NCI-H2107 (cell line): ENCODE measurements around the gene PAQR9.
"Not testable (repeated sequence)": the region's sequence is repeated elsewhere in the genome, so short reads cannot be mapped to it uniquely, and the experiment has no call there.

Experiments used
- DNase-seq: peaks from one replicate; lab custom pipeline; 2025; lab: John Stamatoyannopoulos, UW

PAQR9 gene, protein sequence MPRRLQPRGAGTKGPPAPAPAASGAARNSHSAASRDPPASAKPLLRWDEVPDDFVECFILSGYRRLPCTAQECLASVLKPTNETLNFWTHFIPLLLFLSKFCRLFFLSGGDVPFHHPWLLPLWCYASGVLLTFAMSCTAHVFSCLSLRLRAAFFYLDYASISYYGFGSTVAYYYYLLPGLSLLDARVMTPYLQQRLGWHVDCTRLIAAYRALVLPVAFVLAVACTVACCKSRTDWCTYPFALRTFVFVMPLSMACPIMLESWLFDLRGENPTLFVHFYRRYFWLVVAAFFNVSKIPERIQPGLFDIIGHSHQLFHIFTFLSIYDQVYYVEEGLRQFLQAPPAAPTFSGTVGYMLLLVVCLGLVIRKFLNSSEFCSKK

DNA sequence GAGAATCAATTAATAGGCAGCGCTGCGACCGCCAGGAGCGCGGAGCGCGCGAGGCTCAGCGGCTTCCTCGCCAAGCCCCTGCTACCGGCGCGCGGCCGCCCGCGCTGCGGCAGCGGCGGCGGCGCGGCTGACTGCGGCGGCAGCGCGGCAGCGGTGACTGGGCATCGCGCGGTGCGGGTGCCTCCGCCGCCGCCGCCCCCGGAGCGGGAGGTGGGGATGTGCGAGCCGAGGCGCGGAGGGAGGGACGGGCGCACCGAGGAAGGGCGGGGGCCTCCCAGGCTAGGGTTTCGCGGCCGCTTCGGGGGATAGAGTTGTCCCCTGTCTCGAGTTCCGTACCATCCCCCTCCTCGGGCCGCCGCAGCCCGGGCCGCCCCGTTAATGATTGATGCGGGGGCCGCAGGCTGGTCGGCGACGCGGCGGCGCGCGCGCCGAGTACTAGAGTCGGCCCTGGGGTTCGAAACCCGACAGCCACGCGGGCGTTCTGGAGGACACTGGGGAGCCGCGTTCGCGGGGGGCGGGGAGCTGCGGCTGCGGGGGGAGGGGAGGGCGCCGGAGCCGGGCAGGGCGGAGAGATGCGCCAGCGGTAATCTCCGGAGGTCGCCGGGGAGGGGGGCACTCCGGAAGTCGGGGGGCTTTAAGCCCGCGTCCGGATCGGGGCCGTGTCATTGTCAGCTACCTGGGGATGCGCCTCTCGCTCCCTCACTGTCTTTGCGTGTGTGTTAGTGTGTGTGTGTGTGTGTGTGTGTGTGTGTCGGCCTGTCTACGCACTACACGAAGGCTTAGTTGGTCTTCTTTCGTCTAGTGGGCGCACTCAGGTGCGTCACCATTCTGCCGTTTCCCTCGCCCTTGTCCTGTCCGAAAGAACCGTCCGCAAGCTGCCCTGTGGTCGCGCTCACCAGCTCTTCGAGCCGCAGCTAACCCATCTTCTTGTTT, at the start of gene PAQR9:
PAQR9 (minus strand) TSS at position 159 of the 933 bp plus-strand sequence. CDS start 338 bp downstream, outside the sequence.
- DNase-seq: no peak

DNA sequence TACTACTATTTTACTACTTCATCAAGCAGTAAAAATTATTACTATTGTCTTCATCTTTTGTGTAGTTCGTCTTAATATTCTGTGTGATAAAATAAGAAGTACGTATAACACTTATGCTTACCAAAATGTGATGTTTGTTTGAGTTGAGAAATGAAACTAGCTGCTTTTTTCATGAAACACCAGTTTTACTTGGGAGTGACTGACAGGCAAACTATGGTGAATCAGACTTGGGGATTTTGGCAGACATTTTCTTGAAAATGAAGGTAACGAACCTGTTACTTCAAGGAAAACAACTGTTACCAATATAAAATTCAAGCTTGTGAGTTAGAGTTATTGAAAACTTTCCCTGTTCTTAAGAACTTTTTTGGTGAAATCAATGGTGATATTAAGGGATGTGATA, 48.2 kb upstream of the PAQR9 start:
- no peak for DNase-seq

DNA sequence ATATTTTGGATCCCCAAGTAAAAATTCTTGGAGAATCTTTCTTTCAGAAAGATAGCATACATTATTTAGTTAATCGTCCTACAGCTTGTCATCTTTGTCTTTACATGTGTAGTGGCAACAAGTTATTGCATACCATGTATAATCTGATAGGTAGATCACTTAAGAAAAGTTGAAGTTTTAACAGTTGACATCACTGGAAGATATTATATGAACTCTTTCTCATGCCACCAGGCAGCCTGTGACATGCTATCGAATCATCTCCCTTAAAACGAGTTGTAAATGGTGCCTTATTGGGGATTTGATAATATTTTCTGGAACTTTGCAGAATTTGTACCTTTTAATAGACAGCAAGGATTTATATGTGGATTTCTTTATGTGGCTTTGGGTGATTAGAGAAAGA, 46.5 kb upstream of the PAQR9 start:
- DNase-seq: no peak

DNA sequence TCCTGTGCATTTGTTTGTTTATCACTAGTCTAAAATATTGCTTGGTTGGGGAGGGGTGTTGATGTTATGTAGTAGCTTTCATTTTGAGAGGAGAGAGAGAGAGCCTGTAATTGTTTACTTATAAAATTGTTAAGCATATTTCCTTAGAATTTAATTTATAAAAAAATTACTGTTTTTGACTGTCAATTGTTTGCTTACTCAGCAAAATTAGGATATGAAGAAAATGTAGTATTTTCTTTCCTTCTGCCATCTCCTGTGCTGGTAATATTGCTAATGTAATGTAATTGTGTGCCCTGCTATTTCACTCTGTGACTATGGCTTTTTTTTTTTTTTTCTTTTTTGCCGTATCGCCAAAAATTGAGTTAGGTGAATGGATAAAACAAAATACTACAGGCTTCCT, 41.3 kb upstream of the PAQR9 start:
- no peak for DNase-seq

DNA sequence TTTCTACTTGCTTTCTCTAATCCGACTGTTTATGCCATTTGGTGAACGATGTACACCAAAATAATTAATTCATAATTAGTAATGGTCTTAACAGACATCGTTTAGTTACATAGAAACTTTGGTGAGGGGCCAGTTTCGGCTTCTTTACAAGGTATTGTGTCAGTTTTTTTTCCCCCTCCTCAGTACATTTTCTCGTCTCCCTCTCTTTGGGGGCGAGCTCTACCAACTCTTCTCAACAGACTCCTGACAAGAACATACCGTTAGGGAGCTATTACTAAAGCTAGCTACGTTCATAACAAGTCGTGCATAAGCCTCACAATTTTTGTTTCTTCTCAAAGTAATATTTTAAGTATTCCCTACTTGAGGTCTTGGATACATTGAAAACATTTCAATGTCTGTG, 39.3 kb upstream of the PAQR9 start:
- DNase-seq: no peak

DNA sequence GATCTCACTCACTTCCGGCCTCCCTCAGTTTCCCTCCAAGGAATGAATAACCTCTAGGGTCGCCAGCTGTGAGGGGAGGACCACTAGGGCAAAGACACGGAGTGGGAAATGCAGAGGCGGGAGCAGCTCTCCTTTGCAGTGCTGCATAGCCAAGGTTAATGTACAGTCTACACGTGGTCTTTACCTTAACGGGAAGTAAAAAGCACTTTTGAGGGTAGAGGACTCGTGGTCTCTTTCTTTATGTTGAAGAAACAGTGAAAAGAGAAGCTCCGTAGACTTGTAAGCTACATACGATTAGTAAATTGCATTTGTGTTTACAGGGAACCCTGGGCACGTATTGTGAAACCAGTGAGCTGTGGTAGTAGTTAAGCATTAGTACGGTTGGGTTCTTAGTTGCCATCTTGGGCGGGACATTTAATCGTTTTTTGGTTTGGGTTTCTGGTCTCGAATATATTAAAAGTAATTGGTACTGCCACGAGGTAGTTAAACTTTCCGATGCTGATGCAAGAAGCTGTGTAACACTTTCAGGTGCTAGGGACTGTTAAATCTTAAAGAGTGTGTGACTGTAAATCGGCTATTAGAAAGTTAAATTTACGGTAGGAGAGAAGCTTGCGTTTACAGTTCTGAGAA, 38.7 kb upstream of the PAQR9 start:
- DNase-seq: no peak

DNA sequence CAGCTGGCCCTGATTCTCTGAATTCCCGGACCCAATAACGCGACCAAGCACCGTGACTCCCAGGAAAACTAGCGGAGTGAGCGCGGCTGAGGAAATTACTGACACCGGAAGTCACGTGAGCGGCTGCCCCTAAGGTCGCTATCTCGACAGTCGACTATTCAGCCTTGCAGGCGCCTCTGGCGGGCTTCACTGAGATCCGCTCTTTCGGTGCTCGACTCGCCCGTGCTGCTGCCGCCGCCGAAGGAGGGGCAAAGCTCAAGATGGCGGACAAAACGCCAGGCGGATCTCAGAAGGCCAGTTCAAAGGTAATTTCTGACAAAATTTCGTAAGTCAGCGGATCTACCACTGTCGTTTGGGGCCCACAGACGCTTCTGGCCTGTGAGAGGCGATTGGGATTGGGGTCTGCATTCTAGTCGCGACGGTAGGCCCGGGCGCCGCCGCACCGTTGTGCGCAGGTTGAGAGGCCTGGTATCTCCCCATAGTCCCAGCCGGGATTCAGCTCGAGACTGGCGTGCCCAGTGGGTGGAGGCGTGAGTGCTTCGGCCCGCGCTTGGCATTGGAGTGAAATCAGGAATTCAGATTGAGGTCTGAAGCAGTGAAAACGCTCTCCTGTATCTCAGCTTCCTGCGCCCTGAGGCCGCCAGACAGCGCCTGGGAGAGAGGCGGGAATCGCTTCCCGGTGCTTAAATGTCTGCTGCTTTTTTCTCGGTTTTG, 38.1 kb upstream of the PAQR9 start, which contains the start of gene U2SURP:
U2SURP (plus strand) TSS at position 202 of the 714 bp plus-strand sequence; CDS start at position 261, 59 bp downstream.
- peak; percentile 97 for DNase-seq

DNA sequence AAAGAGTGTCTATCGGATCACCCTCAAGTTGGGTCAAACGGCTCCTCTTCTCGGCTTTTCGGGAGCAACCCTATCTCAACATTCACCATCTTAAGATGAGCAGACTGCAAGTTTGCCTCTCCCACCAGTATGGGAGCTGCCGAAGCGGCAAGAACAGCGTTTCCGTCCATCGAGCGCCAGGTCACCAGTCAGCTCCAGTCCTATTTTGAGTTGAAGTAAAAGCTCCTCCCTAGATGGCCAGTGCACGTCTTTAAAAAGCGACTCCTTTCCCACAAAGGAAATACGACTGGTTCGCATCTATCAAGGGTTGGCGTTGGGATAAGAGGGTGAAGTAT, 37.5 kb upstream of the PAQR9 start:
- DNase-seq: no peak

DNA sequence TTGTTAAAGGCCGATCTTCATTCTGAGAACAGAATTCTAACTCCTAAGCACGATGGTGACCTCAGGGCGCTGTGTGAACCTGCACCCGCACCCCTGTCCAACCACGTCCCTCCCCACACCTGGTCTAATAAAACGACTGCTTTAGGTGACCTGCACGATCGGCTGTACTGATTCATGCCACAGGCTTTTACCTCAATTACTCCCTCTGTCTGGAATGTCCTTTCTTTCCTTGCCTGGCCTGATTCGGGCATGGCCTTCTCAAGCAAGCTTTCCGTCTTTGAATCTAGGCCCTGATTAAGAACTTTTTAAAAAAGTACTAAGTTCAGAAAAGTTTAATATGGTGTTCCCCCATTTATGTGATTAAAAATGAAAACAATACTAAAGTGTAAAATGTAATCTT, 37.1 kb upstream of the PAQR9 start:
- no peak for DNase-seq

DNA sequence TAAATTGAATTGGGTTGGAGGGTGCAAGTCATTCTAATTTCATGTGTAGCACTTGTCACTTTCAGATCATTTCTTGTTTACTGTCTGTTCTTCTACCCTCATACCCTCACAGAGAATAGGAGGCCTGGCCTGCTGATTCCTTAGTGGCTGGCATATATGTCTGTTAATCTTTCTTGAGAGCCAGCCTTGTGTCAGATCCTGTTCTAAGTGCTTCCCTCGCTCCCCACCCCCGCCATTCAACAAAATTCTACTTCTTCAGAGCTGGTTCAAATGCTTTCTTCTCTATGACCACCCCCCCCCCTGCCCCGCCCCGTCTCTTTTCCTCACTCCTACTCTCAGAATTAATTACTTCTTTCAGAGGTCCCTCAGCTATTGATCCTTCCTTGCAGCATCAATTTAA, 36.4 kb upstream of the PAQR9 start:
- DNase-seq: no peak

DNA sequence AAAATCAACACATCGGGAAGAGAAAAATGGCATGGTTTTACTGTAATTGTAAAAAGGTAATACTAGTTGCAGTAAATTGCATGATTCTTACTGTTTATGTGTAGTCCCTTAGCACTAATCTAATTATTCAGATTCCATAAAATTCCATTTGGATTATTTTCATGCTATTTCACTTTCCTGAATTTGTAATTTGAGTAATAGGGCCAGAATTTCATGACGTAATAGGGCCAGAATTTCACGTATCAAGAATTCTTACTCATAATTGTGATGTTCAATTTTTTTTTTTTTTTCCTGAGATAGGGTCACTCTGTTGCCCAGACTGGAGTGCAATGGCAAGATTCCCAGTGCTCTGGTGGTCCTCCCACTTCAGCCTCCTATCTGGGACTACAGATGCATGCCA, 35.0 kb upstream of the PAQR9 start:
- no peak for DNase-seq

DNA sequence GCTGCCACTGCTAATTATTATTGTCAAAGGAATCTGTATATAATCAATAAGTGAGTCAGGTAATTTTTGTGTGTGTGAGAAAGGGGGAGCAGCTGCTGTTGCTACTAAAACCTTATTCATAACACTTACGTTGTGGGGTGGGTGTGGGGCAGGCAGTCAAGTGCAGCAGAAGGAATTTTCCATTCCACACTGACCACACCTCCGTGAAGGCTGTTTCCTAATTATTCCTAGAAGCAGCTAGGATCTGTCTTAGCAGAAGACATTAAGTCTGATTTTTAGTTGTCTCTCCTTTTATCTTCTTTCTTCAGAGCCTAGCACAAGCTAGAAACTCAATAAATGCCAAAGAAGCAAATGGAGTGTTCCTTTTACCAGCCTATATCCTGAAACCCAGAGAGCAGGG, 33.9 kb upstream of the PAQR9 start:
- DNase-seq: no peak

DNA sequence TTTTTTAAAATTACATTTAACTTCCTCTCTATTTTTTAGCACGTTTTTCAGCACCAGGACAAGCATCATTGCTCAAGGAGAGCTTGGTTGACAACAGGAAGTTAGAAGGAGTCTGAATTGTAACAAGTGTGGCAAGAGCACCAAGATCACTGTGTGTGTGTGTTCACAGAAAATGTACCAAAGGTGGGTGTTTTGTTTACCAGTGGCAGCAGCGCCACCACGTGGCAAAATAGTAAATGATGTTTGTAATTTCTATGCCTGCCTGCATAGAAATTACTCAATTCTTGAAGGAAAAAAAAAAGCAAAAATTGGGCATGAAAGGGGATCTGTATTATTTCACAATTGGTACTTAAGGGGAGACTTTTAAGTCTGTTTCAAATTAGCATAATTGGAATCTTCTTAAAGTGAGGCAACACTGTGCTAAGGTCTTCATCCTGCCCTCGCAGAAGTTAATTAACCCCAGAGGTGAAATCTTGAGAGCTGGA, 30.5 kb upstream of the PAQR9 start:
- peak; percentile 57 for DNase-seq

DNA sequence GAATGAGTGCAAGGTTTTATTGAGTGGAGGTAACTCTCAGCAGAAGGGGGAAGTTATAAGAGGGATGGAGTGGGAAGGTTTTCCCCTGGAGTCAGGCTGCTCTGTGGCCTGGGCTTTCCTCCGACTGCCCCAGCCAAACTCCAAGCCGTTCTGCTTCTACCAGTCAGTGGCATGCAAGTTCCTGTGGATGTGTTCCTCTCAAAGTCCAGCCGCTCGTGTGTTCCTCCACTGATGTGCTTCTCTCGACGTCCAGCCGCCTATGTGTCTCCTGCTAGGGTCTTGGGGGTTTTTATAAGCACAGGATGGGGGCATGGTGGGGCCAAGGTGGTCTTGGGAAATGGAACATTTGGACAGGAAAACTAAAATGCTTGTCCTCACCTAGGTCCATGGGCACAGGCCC, 28.8 kb upstream of the PAQR9 start:
- no peak for DNase-seq

DNA sequence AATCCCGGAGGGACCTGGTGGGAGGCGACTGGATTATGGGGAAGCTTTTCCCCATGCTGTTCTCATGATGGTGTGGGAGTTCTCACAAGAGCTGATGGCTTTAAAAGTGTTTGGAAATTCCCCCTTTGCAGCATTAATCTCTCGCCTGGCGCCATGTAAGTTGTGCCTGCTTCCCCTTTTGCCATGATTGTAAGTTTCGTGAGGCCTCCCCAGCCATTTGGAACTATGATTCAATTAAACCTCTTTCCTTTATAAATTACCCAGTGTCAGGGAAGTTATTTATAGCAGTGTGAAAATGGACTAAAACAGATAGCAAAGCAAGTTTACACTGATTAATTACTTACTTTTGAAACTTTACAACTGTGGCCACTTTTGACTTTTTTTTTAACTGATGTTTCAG, 27.2 kb upstream of the PAQR9 start:
- DNase-seq: no peak

DNA sequence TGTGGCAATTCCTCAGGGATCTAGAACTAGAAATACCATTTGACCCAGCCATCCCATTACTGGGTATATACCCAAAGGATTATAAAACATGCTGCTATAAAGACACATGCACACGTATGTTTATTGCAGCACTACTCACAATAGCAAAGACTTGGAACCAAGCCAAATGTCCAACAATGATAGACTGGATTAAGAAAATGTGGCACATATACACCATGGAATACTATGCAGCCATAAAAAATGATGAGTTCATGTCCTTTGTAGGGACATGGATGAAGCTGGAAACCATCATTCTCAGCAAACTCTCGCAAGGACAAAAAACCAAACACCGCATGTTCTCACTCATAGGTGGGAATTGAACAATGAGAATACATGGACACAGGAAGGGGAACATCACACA, 25.4 kb upstream of the PAQR9 start:
- DNase-seq: not testable (repeated sequence)

DNA sequence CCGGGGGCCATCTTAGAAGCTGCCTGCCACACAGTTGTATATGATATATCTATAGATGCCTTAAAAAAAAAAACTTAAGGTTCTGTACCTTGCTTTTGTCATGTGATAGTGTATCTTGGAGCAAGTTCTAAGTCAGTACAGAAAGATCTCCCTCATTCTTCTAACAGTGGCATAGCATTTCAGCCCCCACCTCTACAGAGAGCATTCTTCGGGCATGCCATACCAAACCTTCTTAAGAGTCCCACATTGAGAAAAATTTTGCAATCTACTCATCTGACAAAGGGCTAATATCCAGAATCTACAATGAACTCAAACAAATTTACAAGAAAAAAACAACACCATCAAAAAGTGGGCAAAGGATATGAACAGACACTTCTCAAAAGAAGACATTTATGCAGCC, 24.7 kb upstream of the PAQR9 start:
- DNase-seq: not testable (repeated sequence)

DNA sequence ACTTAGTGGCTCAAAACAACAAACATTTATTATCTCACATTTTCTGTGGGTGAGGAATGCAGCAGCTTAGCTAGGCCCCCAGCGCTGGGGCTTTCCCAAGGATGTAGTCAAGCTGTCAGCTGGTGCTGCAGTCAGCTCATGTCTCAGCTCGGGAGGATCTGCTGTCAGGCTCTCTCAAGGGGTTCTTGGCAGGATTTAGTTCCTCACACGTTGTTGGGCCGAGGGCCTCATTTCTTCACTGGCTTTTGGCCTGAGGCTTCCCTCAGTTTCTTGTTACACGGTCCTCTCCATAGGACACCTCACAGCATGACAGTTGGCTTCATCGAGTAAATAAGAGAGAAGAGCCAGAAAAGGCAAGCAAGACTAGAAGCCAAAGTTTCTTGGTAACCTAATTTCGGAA, 24.2 kb upstream of the PAQR9 start:
- DNase-seq: no peak

DNA sequence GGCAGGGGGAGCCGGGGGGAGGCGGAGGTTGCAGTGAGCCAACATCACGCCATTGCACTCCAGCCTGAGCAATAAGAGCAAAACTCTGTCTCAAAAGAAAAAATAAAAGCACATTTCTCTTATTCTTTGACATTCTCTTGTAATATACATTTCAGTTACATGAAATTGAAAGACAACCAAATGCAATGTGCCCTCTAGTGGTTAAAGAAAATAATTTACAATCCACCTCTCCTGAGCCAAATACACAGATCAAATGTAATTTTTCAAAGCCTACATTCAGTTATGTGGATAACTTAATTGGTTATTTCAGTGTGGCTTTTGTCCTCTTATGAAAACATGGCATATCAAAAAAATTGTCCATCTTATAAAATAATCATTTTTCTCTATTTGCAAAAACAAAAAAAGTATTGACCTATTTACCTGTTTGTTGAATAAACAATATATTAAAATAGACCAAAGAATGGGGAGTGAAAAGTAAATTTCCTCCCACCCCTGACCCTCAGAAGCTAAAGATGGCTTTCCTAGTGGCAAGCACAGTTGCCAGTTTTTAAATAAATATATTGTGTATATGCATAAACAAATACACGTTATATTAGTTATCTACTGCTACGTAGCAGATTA, 23.7 kb upstream of the PAQR9 start:
- peak; percentile 46 for DNase-seq

DNA sequence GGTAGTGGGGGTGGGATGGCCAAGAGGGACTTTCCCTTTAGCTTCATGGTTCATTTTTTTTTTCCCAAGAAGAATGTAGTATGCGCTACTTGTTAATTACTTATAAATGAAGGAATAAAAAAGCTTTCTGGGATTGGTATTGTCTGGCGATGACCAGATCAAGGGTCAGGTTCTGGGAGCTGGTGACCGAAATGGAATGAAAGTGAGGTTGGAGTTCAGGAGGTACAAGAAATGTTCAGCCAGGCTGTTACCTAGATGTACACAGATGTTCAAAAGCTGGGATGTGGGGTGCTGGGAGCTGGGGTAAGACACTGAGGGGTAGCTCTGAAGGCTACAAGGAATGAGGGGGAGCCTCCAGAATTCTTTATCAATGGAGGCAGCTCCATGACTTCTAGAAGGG, 20.8 kb upstream of the PAQR9 start:
- DNase-seq: no peak

DNA sequence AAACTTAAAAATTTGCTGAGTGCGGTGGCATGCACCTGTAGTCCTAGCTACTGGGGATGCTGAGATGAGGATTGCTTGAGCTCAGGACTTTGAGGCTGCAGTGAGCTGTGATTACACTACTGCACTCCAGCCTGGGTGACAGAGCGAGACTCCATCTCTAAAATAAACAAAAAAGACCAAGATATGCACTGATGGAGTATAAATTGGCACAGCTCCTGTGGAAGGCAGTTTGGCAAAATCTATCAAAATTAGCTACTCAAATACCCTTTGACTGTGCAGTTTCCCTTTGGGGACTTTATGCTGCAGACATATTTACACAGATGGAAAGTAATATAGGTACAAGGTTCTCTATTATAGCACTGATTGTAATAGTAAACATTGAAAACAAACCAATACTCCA, 19.8 kb upstream of the PAQR9 start:
- DNase-seq: no peak
